CD4-positive, alpha-beta memory T cell (primary cell): ENCODE data around the gene CCDC167. TPM values are rescaled to one million over a fixed set of nuclear protein-coding genes. Genes with fewer than 3 reads are reported as not detected.
A peak's percentile ranks its signal among the peaks of the same experiment; 100 is the strongest.

Source experiments
- CTCF ChIA-PET: fragments of 350-600 bp; sonication (Branson Sonifier 250); formaldehyde crosslinking; loops from one replicate; lab custom pipeline; 2021; ENCODE audit warnings: inconsistent platforms; ENCODE audit not compliant: partially characterized antibody; lab: Charles Lee
- POLR2A ChIA-PET: fragments of 350-600 bp; sonication (Branson Sonifier 250); formaldehyde crosslinking; loops from one replicate; lab custom pipeline; 2021; ENCODE audit not compliant: partially characterized antibody; lab: Charles Lee
- DNase-seq, 5 donors: peaks; one replicate each; pipeline versions ENCODE4 v3.0.0 to v3.0.0-alpha.2; 2020 to 2022; ENCODE audit warnings: mixed read lengths in 1 of 5
- H3K27ac ChIP-seq: one replicate; pipeline ENCODE4 v1.7.0; 2013; ENCODE audit warnings: low read depth, low read length
- H3K27me3 ChIP-seq: 2 replicates; pipeline ENCODE4 v1.7.0; 2013; ENCODE audit warnings: mild to moderate bottlenecking, low read length, moderate library complexity; ENCODE audit not compliant: insufficient read depth
- H3K36me3 ChIP-seq: 2 replicates; pipeline ENCODE4 v1.7.0; 2013; ENCODE audit warnings: mild to moderate bottlenecking, low read length, moderate library complexity; ENCODE audit not compliant: insufficient read depth
- H3K4me1 ChIP-seq: 2 replicates; pipeline ENCODE4 v1.7.0; 2013; ENCODE audit warnings: mild to moderate bottlenecking, low read length, moderate library complexity; ENCODE audit not compliant: insufficient read depth
- H3K4me3 ChIP-seq, 2 donors: one replicate each; pipeline ENCODE4 v1.7.0; 2013; ENCODE audit warnings: low read length in 2 of 2, mild to moderate bottlenecking in 1 of 2
- H3K9me3 ChIP-seq, 2 donors: one replicate each; pipeline ENCODE4 v1.7.0; 2013; ENCODE audit warnings: low read length in 2 of 2, control low read depth in 1 of 2; ENCODE audit not compliant: control insufficient read depth in 1 of 2
- H3K27ac Mint-ChIP-seq, 7 donors: one replicate each; pipeline ENCODE4 v1.8.0; 2020 to 2021; ENCODE audit warnings: mixed read lengths in 7 of 7, mild to moderate bottlenecking in 6 of 7, inconsistent platforms in 3 of 7, moderate library complexity in 3 of 7
- H3K27me3 Mint-ChIP-seq, 2 donors: one replicate each; pipeline ENCODE4 v1.8.0; 2020 to 2021; ENCODE audit warnings: mixed read lengths in 2 of 2
- H3K36me3 Mint-ChIP-seq, 2 donors: one replicate each; pipeline ENCODE4 v1.8.0; 2020 to 2021; ENCODE audit warnings: mixed read lengths in 2 of 2, inconsistent platforms in 1 of 2, mild to moderate bottlenecking in 1 of 2
- H3K4me1 Mint-ChIP-seq, 4 donors: one replicate each; pipeline ENCODE4 v1.8.0; 2020 to 2021; ENCODE audit warnings: mixed read lengths in 4 of 4, mild to moderate bottlenecking in 1 of 4
- H3K4me3 Mint-ChIP-seq, 8 donors: one replicate each; pipeline ENCODE4 v1.8.0; 2020 to 2021; ENCODE audit warnings: mixed read lengths in 8 of 8, mild to moderate bottlenecking in 7 of 8, moderate library complexity in 6 of 8, inconsistent platforms in 3 of 8
- H3K9me3 Mint-ChIP-seq, 8 donors: one replicate each; pipeline ENCODE4 v1.8.0; 2020 to 2021; ENCODE audit warnings: mixed read lengths in 8 of 8, mild to moderate bottlenecking in 5 of 8, inconsistent platforms in 3 of 8, moderate library complexity in 1 of 8
- intact Hi-C: fragments of 100-400 bp; cut with micrococcal nuclease; formaldehyde crosslinking; loops from one replicate; pipeline ENCODE4 v1.15.1; 2023
- polyA plus RNA-seq, 2 donors: library from polyadenylated mRNA; unstranded; fragments of 300-500 nt; fragmentation: Illumina TruSeq; gene quantifications; one replicate each; pipeline ENCODE4 v1.2.3, GENCODE V29; 2021
- total RNA-seq, 2 experiments: library from RNA; stranded (reverse); gene quantifications; one replicate each; pipeline ENCODE4 v1.2.3, GENCODE V29; 2021

The CCDC167 gene
- total and polyA plus RNA-seq, 4 experiments from 2014 or later: 25.1 to 226 (median 89.2) TPM

DNA sequence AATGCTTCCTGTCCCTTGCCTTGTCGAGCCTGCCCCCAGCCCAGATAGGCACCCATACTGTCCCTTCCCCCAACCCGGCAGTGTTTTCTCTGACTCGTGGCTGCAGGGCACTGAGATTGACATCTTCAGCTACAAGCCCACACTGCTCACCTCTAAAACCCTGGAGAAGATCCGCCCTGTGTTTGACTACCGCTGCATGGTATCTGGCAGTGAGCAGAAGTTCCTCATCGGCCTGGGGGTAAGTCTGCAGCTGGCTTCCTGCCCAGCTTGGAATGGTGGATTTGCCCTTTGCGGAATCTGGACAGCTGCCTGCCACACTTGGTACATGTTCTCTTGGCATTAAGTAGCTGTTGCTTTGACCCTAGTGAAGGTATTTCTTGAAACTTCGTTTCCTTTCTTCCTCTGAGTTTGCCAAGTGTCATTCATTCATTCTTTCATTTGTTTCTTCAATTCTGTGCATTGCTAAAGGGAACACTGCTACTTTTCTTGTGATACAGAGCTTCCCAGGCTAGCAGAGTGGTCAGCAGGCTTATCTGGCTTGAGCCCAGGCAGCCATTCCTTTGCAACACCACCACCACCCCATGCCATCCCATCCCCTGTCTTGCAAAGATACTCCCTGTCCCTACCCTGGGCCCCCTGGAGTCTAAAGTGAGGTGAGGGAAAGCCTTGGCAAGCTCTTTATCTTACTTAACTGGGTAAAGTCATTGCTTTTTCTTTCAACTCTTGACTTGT, 26.2 kb downstream of the CCDC167 start:
- POLR2A ChIA-PET: interaction anchor here (1.2 kb wide), 1 partner anchor 23 kb away, joined by 3 read pairs; no protein-coding TSS in a partner anchor
- no peak overlapping the region for H3K4me3 Mint-ChIP-seq

DNA sequence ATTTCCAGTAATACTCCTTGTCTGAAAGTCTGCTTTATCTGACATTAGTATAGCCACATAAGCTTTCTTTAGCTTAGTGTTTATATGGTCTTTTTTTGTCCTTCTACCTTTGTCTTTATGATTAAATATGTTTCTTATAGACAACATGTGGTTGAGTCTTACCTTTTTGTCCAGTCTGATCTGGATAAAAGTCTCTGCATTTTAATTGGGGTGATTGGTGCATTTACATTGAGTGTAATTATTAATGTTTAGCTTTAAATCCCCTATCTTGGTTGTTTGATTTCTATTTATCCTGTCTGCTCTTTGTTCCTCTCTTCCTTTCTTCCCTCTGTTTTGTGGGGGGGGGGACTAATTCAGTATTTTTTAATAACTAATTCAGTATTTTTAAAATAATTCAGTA, 32.0 kb downstream of the CCDC167 start:
- POLR2A ChIA-PET: no interaction called here
- H3K27me3 Mint-ChIP-seq: no peaks in the 10 kb centered on the region

More for the DNA sequence above, 26.2 kb downstream of the CCDC167 start:
- DNase-seq: no peak
- Histone ChIP-seq H3K27ac (no peak overlapping the region), H3K4me3 (no peak overlapping the region), H3K9me3 (no peaks in the 10 kb centered on the region), H3K36me3 (peaks cover 74% of the 10 kb centered on the region), H3K27me3 (no peaks in the 10 kb centered on the region), H3K4me1 (no peaks in the 10 kb centered on the region)
- H3K4me1 Mint-ChIP-seq: peaks cover 0 to 3% (median 0%) of the 10 kb centered on the region in 4 donors
- peaks cover 58 to 85% of the 10 kb centered on the region in 2 donors for H3K36me3 Mint-ChIP-seq
- CTCF ChIA-PET: interaction anchor here (1.2 to 1.6 kb wide), 2 partner anchors 10 to 148 kb away, joined by 5 read pairs; no protein-coding TSS in a partner anchor
- H3K27me3 Mint-ChIP-seq: no peaks in the 10 kb centered on the region
- peak overlapping the region in 5 of 7 donors; percentile 9 to 81 (median 30) for H3K27ac Mint-ChIP-seq
- H3K9me3 Mint-ChIP-seq: no peaks in the 10 kb centered on the region
- intact Hi-C loops: no loop called here

DNA sequence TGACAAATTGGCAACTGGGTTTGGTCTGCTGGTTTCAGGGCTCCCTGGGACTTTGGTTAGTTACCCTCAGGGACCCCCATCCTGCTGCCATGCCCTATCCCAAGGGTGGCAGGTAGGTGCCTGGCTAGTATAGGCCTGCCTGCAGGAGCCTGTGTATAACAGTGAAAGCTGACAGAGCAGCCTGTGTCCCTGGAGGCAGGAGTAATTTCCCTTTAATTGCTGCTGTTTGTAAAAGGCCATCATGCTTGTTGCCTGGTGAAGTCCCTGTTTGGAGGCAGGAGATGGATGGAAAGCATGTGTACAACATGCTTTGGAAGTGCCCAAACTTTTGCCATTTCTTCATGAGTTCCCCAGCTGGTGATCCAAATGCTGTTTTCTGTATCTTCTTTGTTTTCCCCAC, 36.6 kb downstream of the CCDC167 start:
- intact Hi-C loops: no loop called here
- Histone ChIP-seq H3K36me3 (peaks cover 57% of the 10 kb centered on the region), H3K9me3 (no peaks in the 10 kb centered on the region), H3K4me1 (no peaks in the 10 kb centered on the region), H3K4me3 (no peak overlapping the region), H3K27me3 (no peaks in the 10 kb centered on the region), H3K27ac (no peak overlapping the region)
- no peak for DNase-seq
- H3K27ac Mint-ChIP-seq: peak overlapping the region in 5 of 7 donors; percentile 2 to 60 (median 23)
- H3K36me3 Mint-ChIP-seq: peaks cover 70 to 80% of the 10 kb centered on the region in 2 donors
- no peak overlapping the region for H3K4me3 Mint-ChIP-seq
- peaks cover 0 to 1% (median 0%) of the 10 kb centered on the region in 4 donors for H3K4me1 Mint-ChIP-seq
- POLR2A ChIA-PET: no interaction called here
- CTCF ChIA-PET: no interaction called here
- peaks cover 0 to 3% (median 0%) of the 10 kb centered on the region in 8 donors for H3K9me3 Mint-ChIP-seq
- H3K27me3 Mint-ChIP-seq: no peaks in the 10 kb centered on the region

More for the DNA sequence above, 32.0 kb downstream of the CCDC167 start:
- Histone ChIP-seq H3K4me3 (no peak overlapping the region), H3K27ac (no peak overlapping the region), H3K27me3 (no peaks in the 10 kb centered on the region), H3K36me3 (peaks cover 37% of the 10 kb centered on the region), H3K9me3 (no peaks in the 10 kb centered on the region), H3K4me1 (no peaks in the 10 kb centered on the region)
- Mint-ChIP-seq H3K4me3 (no peak overlapping the region), H3K4me1 (peaks cover 0 to 2% (median 0%) of the 10 kb centered on the region in 4 donors), H3K27ac (no peak overlapping the region), H3K9me3 (peaks cover 0 to 3% (median 0%) of the 10 kb centered on the region in 8 donors), H3K36me3 (peaks cover 61 to 66% of the 10 kb centered on the region in 2 donors)
- intact Hi-C loops: no loop called here
- no peak for DNase-seq
- CTCF ChIA-PET: interaction anchor here (0.9 to 1.9 kb wide), 2 partner anchors 17 to 98 kb away, joined by 3 to 6 read pairs; no protein-coding TSS in a partner anchor

DNA sequence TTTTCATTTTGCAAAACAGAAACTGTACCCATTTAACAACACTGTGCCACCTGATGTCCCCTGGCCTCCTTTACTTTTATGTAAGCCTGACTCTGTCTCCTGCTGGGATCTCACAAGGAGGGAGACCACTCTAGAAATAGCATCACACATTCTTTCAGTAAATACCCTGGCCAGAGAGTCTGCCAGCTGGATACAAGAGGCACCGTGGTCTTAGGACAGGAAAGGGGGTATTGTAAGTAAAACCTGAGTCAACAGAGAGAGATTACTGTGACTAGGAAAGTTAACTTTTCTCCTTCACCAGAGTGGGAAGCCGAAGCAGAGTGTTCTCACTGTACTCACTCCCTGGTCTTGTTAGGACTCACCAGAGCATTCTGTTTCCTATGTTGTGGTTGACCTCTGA, 38.9 kb downstream of the CCDC167 start:
- Mint-ChIP-seq H3K36me3 (peaks cover 79 to 88% of the 10 kb centered on the region in 2 donors), H3K4me1 (peaks cover 0 to 2% (median under 1%) of the 10 kb centered on the region in 4 donors), H3K4me3 (no peak overlapping the region), H3K27ac (peak overlapping the region in 1 of 7 donors; percentile 60), H3K9me3 (no peaks in the 10 kb centered on the region), H3K27me3 (no peaks in the 10 kb centered on the region)
- Histone ChIP-seq H3K9me3 (no peaks in the 10 kb centered on the region), H3K36me3 (peaks cover 58% of the 10 kb centered on the region), H3K4me1 (no peaks in the 10 kb centered on the region), H3K4me3 (no peak overlapping the region), H3K27me3 (no peaks in the 10 kb centered on the region), H3K27ac (no peak overlapping the region)
- ChIA-PET CTCF (interaction anchor here (1.4 kb wide), 1 partner anchor 10 kb away, joined by 3 read pairs; no protein-coding TSS in a partner anchor), POLR2A (no interaction called here)
- intact Hi-C loops: no loop called here
- DNase-seq: no peak

DNA sequence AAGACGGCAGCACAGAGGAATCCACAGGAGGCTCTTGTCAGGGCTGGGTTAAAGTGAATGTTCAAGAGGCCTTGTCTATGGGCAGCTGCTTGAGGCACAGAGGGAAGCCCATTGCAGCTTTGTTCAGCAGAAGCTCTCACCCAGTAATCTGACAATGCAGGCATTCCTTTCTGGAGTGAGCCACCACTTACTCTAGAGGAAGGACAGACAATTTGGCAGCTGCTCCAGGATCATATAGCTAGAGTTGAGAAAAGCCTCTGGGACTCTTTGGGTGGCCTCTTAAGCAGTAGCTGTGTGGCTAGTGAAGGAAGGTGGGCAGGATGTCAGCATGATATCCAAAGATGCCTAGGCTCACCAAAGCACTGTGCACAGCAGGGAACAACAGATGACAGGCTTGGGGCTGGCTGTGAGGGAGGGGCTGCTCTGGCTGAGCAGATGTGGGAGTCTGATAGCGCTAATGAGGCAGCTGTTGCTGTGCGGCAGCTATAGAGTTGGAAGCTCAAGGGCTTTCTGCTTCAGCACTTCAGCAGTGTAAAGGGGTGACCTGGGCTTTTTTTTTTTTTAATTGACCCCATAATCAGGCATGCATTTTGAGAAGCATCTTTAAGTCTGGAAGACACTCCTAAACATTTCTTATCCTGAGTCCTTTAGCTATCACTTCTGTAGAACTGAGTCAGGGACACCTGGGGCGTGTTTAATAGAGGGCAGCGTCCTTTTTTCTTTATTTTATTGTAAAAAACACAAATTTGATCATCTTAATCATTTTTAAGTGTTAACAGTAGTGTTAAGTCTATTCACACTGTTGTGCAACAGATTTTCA, 39.5 kb downstream of the CCDC167 start:
- intact Hi-C loops: no loop called here
- Histone ChIP-seq H3K4me3 (no peak overlapping the region), H3K36me3 (peaks cover 62% of the 10 kb centered on the region), H3K9me3 (no peaks in the 10 kb centered on the region), H3K27ac (no peak overlapping the region), H3K4me1 (no peaks in the 10 kb centered on the region), H3K27me3 (no peaks in the 10 kb centered on the region)
- no peak for DNase-seq
- Mint-ChIP-seq H3K27ac (peak overlapping the region in 1 of 7 donors; percentile 36), H3K9me3 (no peaks in the 10 kb centered on the region), H3K4me3 (no peak overlapping the region), H3K27me3 (no peaks in the 10 kb centered on the region), H3K36me3 (peaks cover 79 to 88% of the 10 kb centered on the region in 2 donors), H3K4me1 (peaks cover 0 to 2% (median under 1%) of the 10 kb centered on the region in 4 donors)
- POLR2A ChIA-PET: interaction anchor here (0.6 kb wide), 1 partner anchor 9 kb away, joined by 3 read pairs; no protein-coding TSS in a partner anchor
- CTCF ChIA-PET: interaction anchor here (1.4 kb wide), 1 partner anchor 11 kb away, joined by 3 read pairs; no protein-coding TSS in a partner anchor

DNA sequence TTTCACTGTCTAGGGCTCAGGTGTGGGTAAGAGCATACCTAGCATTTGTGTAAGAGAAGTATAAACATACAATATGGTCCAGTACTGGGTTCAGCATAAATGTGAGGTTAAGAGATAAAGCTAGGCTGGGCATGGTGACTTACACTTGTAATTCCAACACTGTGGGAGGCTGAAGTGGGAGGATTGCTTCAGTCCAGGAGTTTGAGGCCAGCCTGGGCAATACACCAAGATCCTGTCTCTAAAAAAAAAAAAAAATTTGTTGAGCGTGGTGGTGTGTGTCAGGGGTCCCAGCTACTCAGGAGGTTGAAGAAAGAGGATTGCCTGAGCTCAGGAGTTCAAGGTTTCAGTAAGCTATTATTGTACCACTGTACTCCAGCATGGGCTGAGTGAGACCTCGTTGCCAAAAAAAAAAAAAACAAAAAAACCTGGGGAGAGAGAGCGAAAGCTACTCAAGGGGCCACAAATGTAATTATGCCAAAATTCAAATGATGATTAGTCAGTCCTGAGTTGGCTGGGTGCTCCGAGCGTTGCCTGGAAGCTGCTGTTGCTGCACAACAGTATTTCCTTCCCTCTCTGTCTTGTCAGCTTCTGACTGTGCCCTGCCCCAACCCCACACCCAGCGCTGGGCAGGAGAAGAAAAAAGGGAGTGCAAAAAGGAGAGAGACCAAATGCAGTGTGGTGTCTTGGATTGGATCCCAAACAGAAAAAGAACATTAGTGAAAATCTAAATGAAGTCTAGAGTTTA, 42.7 kb downstream of the CCDC167 start:
- Histone ChIP-seq H3K27me3 (no peaks in the 10 kb centered on the region), H3K27ac (no peak overlapping the region), H3K9me3 (no peaks in the 10 kb centered on the region), H3K4me1 (no peaks in the 10 kb centered on the region), H3K36me3 (peaks cover 71% of the 10 kb centered on the region), H3K4me3 (no peak overlapping the region)
- H3K4me1 Mint-ChIP-seq: peaks cover 0 to 4% (median 3%) of the 10 kb centered on the region in 4 donors
- peaks cover 88 to 94% of the 10 kb centered on the region in 2 donors for H3K36me3 Mint-ChIP-seq
- no peaks in the 10 kb centered on the region for H3K27me3 Mint-ChIP-seq
- CTCF ChIA-PET: interaction anchor here (0.7 to 1.3 kb wide), 2 partner anchors 75 to 86 kb away, joined by 3 read pairs; no protein-coding TSS in a partner anchor
- DNase-seq: no peak
- H3K9me3 Mint-ChIP-seq: no peaks in the 10 kb centered on the region
- no peak overlapping the region for H3K4me3 Mint-ChIP-seq
- POLR2A ChIA-PET: no interaction called here
- intact Hi-C loops: no loop called here
- peak overlapping the region in 4 of 7 donors; percentile 5 to 77 (median 51) for H3K27ac Mint-ChIP-seq
